Naive B cell (primary cell): ENCODE data around the gene PGK1. TPM values are rescaled to one million over a fixed set of nuclear protein-coding genes. Genes with fewer than 3 reads are reported as not detected.
"Not testable (repeated sequence)": the region's sequence is repeated elsewhere in the genome, so short reads cannot be mapped to it uniquely, and the experiment has no call there.

Experiments
- ATAC-seq, 2 donors: fragments of 150-1000 bp; cut with Tn5 transposase; 2 replicates each; pipeline ENCODE4 v1.10.0; 2021; ENCODE audit warnings: low read depth in 2 of 2, mild to moderate bottlenecking in 2 of 2, moderate library complexity in 2 of 2
- DNase-seq: peaks from one replicate; pipeline ENCODE4 v3.0.0; 2022
- H3K27ac Mint-ChIP-seq, 6 donors: one replicate each; pipeline ENCODE4 v1.8.0; 2020 to 2022; ENCODE audit warnings: mild to moderate bottlenecking in 6 of 6, mixed read lengths in 6 of 6, moderate library complexity in 5 of 6, inconsistent platforms in 2 of 6
- H3K27me3 Mint-ChIP-seq, 3 donors: one replicate each; pipeline ENCODE4 v1.8.0; 2021 to 2022; ENCODE audit warnings: mixed read lengths in 3 of 3, mild to moderate bottlenecking in 1 of 3
- H3K36me3 Mint-ChIP-seq, 2 donors: one replicate each; pipeline ENCODE4 v1.8.0; 2020 to 2022; ENCODE audit warnings: mixed read lengths in 2 of 2, inconsistent platforms in 1 of 2, mild to moderate bottlenecking in 1 of 2
- H3K4me1 Mint-ChIP-seq, 3 donors: one replicate each; pipeline ENCODE4 v1.8.0; 2020 to 2022; ENCODE audit warnings: mixed read lengths in 3 of 3, inconsistent platforms in 1 of 3, mild to moderate bottlenecking in 1 of 3, moderate library complexity in 1 of 3
- H3K4me3 Mint-ChIP-seq, 8 donors: one replicate each; pipeline ENCODE4 v1.8.0; 2020 to 2022; ENCODE audit warnings: mild to moderate bottlenecking in 8 of 8, mixed read lengths in 8 of 8, moderate library complexity in 8 of 8, inconsistent platforms in 2 of 8
- H3K9me3 Mint-ChIP-seq, 7 donors: one replicate each; pipeline ENCODE4 v1.8.0; 2020 to 2022; ENCODE audit warnings: mixed read lengths in 7 of 7, mild to moderate bottlenecking in 5 of 7, inconsistent platforms in 2 of 7, moderate library complexity in 1 of 7
- polyA plus RNA-seq, 6 donors: library from polyadenylated mRNA; unstranded; fragments of 300-500 nt; fragmentation: Illumina TruSeq; gene quantifications; one replicate each; pipeline ENCODE4 v1.2.3, GENCODE V29; 2021; ENCODE audit warnings: low read depth in 6 of 6

Gene PGK1
- polyA plus RNA-seq, 6 donors from 2014 or later: 325 to 587 (median 365) TPM

- H3K4me3 Mint-ChIP-seq, H3K36me3 Mint-ChIP-seq, H3K27ac Mint-ChIP-seq, H3K4me1 Mint-ChIP-seq, DNase-seq, H3K27me3 Mint-ChIP-seq, H3K9me3 Mint-ChIP-seq, ATAC-seq: not testable (repeated sequence)
Measured at GRCh38 chrX:78163175-78163574, 59.1 kb downstream of the PGK1 start.

DNA sequence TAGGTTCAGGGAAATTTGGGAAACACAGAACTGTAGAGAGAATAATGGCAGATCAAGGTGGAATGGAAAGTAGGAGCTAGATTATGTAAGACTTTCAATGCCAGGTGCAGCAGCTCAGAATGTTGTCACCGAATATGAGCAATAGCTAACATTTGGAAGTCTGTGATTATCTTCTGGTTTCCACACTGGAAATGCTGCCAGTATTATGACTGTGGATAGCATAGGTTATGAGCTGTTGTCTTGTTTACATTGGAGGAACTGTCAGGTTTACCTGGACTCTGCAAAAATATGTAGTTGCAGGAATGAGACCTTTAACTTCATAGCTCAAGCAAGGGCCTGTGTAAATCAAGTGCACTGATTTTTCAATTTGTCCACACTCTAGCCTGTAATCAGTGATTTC is 61.4 kb downstream of the PGK1 start:
- peaks cover 0 to 5% (median 2%) of the 10 kb centered on the region in 7 donors for H3K9me3 Mint-ChIP-seq
- H3K36me3 Mint-ChIP-seq: no peaks in the 10 kb centered on the region
- H3K27me3 Mint-ChIP-seq: no peaks in the 10 kb centered on the region
- H3K27ac Mint-ChIP-seq: no peak overlapping the region
- H3K4me1 Mint-ChIP-seq: peaks cover 5 to 7% (median 6%) of the 10 kb centered on the region in 3 donors
- DNase-seq (no peak), ATAC-seq (no peak)
- no peak overlapping the region for H3K4me3 Mint-ChIP-seq

DNA sequence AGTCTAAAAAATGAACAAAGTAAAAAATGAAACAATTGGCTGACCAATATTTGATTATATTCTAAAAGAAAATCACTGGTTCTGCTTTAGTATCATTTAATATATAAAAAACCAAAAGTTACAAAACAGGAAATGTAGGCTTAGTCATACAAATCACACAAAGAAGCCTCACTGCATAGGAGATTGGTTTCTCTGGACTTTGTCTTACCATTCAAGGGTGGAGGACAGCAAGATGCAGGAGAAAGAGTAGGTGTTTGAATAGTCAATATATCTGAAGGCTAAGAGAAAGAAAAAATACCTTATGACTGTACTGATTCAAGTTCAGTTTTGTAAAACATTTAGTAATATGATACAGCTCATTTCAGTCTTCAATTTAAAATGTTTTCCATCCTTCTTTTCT is 64.0 kb downstream of the PGK1 start:
- no peak for DNase-seq
- H3K27ac Mint-ChIP-seq: no peak overlapping the region

More for the DNA sequence above, 64.0 kb downstream of the PGK1 start:
- Mint-ChIP-seq H3K36me3 (no peaks in the 10 kb centered on the region), H3K4me3 (no peak overlapping the region), H3K9me3 (peaks cover 0 to 2% (median 0%) of the 10 kb centered on the region in 7 donors), H3K4me1 (no peaks in the 10 kb centered on the region), H3K27me3 (no peaks in the 10 kb centered on the region)
- no peak for ATAC-seq

Other genes with a start within 250 kb of the PGK1 start
- gene MAGT1, start 208.8 kb upstream of the PGK1 start, polyA plus RNA-seq: 10 to 100 TPM; 28.0 to 45.2 (median 36.4) TPM
- gene COX7B, start 204.8 kb upstream of the PGK1 start, polyA plus RNA-seq: 100 to 1,000 TPM; 281 to 440 (median 327) TPM
- gene ATP7A, start 193.6 kb upstream of the PGK1 start, polyA plus RNA-seq: 1 to 10 TPM in 5 of 6 donors, not detected in 1; 5.4 to 6.5 (median 6.3) TPM
- gene PGAM4, start 134.6 kb upstream of the PGK1 start, polyA plus RNA-seq: not detected
- gene TAF9B, start 35.4 kb downstream of the PGK1 start, polyA plus RNA-seq: 10 to 100 TPM in 5 of 6 donors, 1 to 10 TPM in 1; 9.2 to 19.2 (median 12.7) TPM
- gene CYSLTR1, start 223.4 kb downstream of the PGK1 start, polyA plus RNA-seq: 10 to 100 TPM; 39.5 to 58.7 (median 50.2) TPM